GM21576 (cell line): Measurements from ENCODE around the gene PKHD1.

ENCODE experiments used
- ATAC-seq: cut with Tn5 transposase; IDR thresholded peaks from one replicate; pipeline ENCODE4 v1.9.1; 2021; ENCODE audit warnings: mild to moderate bottlenecking, moderate library complexity; ENCODE audit not compliant: unreplicated experiment

PKHD1 gene

DNA sequence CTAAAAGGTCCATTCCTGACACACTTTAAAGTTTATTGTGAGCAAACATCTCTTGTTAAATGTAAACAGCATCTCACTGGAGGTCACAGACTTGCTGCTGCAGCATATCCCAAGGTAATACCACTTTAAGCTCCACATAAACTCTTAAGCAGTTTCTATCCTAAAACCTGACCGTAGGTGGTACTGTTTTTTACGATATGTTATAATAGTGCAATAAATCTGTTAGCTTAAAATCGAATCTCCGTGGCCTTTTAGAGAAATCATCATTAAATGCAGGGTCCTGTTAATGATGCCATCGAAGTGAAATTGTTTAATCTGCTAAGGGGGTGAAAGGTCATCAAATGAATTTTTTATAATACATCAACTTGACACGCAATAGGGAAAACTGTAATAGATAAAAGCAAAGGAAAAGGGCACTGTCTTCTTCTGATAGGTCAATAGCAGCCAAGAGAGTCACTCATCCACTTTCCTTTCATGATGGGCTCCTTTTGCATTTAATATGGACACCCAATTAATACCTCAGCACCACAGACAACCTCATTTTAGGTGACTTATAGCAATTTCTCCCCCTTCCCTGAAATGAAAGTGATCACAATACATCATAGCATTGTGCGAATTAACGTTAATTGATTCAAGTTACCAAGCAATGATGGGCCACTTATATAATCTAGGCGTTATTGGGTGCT lies 436.1 kb downstream of the PKHD1 start:
- no peak for ATAC-seq

DNA sequence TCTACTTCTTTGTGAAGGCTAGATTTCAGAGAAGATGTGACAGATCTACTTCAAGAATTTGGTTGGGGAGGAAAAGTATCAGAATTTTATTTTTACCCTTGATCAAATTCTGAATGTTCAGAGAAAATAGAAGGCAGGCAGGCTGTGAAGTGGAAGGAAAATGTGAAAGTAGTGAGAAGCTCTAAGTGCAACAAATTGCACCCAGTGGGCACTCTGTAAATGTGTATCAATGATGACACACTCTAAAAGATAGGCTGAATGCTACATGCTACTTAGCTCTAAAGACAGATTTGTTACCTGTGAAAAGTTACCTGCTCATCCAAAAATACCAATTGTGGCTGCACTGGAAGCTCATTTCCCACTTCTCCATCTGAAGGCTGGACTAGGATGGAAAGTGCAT lies 438.6 kb downstream of the PKHD1 start:
- no peak for ATAC-seq

DNA sequence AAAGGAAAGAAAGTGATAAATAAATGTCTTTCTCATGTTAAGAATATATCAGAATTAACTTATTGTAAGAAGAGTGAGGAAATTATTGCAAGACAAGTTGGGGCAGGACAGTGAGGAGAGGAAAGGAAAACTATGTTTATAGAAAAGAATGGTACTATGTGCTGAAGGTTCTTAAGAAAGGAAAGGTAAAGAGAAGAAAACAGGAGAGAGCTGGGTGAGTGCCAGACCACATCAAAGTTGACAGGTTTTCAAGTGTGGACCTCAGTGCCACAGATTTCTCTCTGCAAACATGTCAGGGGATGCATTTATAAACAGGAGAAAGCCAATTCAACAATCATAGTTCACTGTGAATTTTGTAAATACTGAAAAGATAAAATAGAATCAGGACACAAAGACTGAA lies 439.2 kb downstream of the PKHD1 start:
- no peak for ATAC-seq

DNA sequence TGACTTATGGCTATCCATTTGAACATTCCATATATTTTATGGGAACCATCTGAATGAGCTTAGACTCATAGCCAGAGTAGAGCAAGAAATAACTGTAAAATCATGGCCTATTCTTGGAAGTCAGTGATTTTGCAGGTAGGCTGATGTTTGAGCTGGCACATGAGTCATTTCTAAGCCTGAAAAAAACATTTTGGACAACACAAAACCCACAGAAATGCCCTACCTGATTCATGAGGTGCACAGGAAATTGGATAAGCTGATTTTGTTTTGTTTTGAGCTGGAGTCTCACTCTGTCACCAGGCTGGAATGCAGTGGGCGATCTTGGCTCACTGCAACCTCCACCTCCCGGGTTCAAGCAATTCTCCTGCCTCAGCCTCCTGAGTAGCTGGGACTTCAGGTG lies 443.0 kb downstream of the PKHD1 start:
- no peak for ATAC-seq

DNA sequence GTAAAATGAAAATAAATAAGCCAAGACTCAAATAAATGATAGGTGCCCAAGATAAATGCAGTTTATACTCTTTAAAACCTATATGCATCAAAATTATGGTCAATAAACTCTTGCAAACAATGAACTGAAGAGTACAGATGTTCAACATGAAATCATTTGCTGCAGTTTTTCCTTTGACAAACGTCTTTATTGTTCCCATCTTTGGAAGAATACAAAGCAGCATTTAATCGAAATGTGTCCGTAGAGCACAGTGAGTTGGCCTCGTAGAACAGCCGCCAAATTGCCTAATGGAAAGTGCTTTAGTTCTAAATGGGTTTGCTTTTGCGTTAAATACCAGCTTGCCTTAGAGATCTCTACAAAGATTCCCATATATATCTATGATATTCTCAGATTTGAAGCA lies 447.4 kb downstream of the PKHD1 start:
- no peak for ATAC-seq

DNA sequence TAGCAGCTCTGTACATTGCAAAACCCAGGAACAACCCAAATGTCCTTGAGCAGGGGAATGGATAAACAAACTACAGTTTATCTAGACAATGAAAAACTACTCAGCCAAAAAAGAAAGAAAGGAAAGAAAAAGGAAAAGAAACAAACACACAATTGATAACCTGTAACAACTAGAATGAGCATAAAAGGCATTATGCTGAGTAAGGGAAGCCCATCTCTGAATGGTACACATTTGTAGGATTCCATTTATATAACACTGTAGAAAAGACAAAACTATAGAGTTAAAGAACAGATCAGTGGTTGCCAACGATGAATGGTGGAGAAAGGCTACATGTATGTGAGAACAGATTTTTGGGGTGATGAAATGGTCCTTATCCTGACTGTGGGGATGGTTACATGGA lies 454.0 kb downstream of the PKHD1 start:
- ATAC-seq = no peak

DNA sequence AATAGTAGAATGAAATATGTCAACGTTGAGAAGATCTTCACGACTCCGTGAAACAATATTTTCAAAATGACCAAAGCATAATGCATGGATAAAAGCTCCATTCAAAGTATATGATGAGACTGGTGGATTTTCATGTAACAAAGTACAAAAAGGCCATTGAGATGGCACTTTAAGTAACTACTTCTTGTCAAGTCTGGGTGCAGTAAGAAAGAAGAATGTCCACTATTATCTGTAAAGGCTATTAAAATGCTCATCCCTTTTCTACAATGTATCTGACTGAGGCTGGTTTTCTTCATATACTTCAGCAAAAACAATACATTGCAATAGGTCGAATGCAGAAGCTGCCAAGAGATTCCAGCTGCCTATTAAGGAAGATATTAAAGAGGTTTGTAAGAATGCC lies 457.4 kb downstream of the PKHD1 start:
- no peak for ATAC-seq

DNA sequence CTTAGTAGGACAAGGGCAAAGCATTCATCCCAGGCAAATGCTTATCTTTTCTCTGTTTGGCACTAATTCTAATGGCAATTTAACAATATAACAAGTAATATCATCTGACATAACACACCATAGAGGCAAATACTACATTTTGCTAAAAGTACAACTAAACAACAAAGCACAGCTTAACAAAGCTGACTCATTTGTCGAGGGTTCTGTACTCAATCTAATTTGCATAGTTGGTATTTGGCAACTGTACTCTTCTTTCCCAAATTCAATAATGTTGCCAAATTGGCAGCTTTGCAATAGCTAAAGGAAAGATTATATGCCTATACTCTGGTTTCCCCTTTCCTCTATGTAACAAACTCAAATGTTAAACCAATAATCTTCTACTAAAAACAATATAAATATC lies 461.0 kb downstream of the PKHD1 start:
- no peak for ATAC-seq

DNA sequence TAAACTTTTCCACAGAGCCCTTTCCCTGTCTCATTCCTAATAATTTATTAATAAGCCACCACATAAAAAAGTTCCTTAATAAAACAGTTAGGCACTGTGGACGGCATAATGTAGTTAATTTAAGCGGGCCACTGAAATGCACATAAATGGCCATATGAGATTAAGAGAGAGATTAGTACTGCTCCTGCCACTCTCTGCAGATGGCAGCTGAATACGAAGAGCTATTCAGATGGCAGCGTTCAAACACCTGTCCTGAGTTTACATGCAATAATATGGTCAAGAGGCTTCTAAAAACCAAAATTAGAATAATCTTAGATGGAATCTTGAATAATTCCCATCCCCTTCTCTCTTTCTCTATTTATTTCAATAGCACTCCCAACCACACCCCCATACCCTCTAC lies 461.8 kb downstream of the PKHD1 start:
- ATAC-seq = no peak

DNA sequence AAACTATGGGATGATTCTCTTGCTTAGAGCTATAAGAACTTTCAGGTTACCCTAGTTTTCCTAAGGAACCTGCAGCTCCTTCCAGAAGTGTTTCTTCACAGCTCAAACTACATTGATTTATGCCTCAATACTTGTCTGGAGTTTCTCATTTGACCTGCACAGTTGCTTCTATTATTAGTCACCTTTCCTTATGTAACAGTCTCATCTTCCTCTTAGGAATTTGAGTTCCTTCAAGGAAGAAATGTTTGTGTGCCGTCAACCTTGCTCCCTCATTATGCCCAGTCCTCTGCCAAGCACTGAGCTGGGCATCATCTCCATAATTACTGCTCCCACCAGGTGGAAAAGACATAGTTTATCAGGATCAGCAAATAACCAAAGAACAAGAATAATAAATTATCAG lies 466.4 kb downstream of the PKHD1 start:
- no peak for ATAC-seq

DNA sequence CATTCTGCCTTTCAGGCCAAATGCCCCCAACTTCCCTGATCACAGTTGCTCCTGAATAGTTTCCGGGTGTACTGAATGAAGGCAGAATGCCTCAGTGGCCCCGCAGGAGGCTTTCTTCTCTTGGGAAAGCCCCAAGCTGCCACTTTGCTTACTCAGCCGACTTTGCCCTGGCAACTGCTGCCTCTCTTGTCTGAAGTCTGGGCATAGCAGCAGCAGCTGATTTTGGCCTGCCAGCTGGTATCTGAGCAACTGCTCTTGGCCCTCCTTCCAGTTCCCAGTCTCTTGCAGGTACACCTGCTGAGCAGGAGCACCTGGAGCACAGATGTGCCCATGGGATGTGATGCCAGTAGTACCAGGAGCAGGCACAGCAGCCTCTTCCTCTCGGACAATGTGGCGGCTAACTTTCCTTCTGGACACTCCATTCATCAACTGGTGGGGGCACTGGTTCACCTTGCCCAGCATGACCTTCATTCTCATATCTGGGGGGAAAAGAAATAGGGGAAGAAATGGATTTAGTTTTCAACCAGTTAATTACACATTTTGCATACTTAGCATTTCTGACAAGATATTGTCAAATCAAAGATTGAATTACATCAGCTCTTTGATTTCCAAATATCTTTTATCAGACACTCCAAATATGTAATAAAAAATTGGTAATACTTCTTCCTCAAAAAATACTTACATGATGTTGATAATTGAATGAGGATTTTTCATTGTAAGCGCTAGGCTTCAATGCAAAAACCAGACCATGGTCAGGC lies 468.2 kb downstream of the PKHD1 start:
- no peak for ATAC-seq

DNA sequence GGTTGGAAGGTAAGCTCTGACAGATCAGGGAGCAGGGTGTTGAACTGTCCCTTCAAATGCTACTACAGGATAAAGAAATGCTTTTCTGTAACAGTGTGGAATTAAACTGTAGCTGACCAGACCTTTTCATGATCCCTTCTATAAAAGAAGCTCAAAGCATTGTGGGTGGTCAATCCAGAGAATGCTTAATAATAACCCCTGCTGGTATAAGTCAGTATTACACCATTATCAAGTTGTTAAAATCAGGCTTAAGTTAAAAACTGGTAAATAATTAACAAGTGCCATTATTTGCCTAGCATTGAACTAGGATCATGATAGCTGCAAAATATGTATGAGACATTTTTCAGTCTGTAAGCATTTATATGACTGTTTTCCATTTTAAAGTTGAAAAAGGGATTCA lies 468.9 kb downstream of the PKHD1 start:
- ATAC-seq = no peak

DNA sequence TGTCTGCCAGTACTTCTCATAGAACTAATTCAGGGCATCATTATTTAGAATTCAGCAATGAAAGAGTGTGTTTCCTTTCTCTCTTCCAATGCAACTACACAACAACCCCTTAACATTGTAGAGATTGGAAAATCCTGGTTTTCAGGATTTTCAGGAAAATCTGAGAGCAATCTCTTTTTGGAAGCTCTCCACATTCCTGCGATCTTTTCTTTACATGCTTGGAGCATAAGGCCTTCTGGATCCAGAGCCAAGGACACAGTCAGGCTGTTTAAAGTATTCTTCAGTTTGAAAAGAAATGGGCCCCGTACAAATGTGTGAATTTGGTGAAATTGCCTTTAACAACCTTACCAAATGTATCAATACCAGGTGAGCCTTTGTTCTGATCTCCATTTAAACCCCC lies 469.7 kb downstream of the PKHD1 start:
- ATAC-seq = no peak

DNA sequence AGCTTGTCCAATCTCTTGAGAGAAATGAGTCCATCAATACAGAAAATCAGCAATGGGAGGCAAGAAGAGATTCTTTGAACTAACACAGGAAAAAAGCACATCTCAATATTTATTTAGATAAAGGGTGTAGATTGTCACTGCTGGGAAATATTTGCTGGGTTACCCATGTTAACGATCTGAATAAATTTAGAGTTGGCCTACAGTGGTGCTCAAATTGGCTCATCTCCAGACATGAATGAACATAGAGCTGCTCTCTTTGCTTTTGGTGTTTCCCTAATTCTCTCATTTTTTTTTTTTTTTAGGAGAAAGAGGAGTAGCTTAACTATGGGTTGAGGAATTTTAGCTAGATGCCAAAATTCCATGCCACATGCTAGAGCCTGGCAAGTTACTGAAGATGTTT lies 471.2 kb downstream of the PKHD1 start:
- ATAC-seq = no peak

DNA sequence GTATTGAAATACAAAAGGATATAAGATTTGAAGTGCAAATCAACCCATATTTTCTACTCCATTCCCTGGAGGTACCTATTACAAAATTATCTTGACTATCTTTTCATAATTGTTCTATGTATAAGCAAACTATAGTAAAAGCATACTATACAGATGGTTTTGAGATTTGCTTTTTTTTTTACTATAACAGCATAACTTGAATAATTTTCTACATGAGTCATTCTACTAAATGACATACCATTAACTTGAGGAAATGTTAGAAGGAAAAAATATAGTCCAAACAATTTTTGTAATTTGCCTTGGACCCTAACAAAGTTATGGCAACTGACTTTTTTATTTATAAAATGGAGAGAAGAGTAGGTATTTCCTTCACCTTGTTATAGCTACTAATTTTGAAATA lies 472.7 kb downstream of the PKHD1 start:
- ATAC-seq = no peak

DNA sequence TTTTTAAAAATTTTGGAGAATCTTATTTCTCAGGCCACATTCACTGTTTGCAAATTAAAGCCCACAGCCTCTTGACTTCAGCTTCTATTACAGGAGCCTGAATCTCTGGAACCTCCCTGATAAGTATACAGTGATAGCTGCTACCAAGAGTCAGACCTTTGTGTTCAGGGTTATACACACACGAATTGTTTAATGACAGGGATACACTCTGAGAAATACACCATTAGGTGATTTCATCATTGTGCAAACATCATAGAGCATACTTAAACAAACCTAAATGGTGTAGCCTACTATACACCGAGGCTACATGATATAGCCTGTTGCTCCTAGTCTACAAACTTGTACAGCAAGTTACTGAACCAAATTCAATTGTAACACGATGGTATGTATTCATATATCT lies 473.9 kb downstream of the PKHD1 start:
- ATAC-seq = no peak

DNA sequence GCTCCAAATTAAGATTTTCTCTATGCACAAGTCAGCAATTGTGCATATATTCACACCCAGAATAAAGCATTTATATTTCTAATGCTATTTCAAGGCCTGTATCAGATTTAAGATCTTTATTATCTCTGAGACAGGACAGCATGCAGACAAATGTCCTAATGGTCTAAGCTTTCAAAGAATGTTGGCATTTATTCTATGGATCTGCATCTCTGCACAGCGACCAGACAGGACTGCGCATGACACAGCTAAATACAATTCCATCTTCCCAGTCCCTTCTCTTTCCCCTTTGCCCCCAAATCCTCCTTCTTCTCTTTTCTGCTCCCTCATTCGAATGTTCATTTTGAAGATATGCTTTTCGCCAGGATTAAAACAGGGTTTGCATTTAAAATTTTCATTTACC lies 478.5 kb downstream of the PKHD1 start:
- no peak for ATAC-seq

DNA sequence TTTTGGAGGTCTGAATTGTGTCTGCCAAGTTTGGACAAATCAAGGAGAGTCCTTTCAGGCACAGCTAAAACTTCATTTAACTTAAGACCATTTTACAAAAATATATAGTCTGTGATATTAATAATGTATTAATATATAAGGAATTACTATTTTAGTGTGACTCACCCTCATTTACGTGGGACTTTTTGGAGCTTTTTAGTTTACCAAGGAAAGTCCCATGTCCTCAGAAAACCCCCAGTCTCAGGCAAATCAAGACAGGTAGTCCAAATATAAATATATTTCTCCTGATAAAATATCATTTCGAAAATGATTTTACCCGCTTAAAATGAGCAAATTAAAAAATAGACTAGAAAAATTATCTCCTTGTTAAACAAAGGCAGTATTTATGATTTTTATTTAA lies 479.0 kb downstream of the PKHD1 start:
- ATAC-seq = no peak

DNA sequence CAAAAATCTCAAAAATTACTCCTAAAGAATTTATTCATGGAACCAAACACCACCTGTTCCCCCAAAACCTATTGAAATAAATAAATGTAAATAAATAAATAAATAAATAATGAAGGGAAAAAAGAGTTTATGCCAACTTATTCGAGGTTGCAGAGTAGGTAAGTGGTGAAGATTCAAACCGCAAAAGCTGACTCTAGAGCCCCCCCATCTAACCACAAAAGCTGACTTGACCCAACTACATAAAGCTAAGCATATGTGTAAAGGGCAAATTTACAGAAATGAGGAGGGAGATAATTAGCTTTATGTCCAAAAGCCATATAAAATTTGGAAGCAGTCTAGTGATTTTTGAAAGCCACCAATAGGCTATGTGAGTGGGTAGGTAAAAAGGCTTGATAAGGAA lies 486.9 kb downstream of the PKHD1 start:
- no peak for ATAC-seq

DNA sequence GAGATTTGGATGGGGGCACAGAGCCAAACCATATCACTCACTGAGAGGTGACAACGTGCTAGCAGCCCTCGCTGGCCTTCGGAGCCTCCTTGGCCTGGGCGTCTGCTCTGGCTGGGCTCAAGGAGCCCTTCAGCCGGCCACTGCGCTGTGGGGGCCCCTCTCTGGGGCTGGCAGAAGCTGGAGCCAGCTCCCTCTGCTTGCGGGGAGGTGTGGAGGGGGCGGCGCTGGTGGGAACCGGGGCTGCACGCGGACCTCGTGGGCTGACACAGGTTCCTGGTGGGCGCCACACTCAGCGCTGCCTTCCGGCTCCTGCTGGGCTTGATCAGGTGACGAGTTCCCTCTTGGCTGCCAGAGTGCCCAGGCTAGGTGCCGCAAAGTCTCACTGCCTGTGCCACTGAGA lies 489.2 kb downstream of the PKHD1 start:
- ATAC-seq = no peak

DNA sequence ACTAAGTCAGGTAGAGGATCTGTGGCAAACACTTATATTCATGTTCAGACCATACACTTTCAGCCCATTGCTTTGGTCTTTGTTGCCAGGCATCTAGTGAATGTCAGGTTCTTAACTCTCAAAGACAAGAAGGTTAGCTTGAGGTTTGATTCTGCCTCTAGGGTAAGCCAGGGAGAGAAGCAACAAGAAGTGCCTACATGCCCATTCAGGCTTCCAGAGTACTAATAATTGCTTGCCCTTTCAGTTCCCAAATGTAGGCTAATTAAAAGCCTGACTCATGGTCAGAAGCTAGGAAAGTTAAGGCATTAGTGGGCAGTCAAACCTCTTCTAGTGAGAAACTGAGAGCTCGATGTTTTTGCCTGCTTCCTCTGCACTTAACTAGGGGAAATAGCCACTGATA lies 492.4 kb downstream of the PKHD1 start:
- ATAC-seq = no peak

DNA sequence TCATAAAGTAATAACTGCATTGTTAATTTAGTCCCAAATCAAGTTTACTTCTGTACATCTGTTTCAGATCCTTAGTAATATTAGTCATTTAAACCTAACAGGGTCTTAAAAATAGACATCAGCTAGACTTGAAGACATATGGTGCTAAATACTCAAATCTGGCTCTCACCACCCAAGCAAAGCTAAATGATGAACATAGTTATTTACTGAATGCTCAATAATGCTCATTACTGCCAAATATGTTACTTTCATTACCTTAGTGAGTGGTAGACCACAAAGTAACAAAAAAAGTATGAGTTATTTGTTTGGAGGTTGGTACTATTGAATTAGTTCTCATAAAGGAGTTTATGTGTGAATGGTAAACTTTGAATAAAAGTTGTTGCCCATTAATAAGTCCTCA lies 502.1 kb downstream of the PKHD1 start:
- no peak for ATAC-seq

DNA sequence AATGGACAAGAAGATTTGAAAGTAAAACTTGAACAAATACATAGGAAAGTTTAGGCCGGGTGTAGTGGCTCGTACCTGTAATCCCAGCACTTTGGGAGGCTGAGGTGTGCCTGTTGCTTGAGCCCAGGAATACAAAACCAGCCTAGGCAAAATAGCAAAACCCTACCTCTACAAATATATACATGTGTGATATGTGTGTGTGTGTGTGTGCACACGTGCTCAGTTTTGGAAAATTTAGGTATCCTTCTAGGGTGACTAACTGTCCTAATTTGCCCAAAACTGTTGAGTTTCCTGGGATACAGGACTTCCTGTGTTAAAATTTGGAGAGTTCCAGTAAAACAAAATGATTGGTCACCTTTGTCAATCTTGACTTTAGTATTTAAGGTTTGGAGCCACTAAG lies 503.2 kb downstream of the PKHD1 start:
- ATAC-seq = no peak
